HG03457 (cell line): Measurements from ENCODE around the gene MBNL2.

Source experiments
- ATAC-seq: cut with Tn5 transposase; IDR thresholded peaks from one replicate; pipeline ENCODE4 v1.9.1; 2021; ENCODE audit warnings: moderate number of reproducible peaks; ENCODE audit not compliant: unreplicated experiment

Gene MBNL2

DNA sequence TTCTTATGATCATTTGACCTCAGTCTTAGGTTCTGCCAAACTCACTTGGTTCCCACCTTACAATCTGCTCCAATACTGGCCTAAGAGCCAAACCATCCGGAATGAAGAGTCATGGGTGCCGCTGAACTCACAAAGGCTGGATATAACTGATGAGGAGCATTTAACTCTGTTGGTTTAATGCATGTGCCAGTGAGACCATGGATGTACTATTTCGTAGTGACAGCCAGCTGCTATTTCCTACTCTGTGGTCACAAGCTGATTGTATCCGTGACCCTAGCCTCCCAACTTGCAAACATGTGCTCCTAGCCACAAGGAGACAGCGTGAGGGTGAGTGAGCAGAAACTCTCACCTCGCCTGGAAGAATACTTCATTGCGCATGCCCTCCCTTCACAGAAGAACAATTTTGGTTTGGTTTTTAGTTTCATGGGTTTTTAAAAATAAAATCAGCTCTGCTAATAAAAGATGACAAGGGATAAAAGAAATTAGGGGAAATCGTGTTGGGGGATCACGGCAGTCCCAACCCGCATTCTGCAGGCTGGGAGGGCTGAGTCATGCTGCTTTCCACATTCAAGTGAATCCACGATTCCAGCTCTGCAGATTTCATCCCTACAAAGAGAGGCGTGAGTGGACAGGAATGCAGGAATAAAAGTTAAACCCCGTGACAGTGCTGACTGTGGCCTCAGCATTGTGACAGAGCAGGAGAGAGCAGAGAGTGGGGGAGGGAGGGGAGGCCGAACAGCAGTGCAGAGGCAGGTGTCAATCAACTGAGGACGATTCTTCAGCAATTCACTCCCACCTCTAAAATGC, 145.1 kb downstream of the MBNL2 start:
- ATAC-seq = no peak

DNA sequence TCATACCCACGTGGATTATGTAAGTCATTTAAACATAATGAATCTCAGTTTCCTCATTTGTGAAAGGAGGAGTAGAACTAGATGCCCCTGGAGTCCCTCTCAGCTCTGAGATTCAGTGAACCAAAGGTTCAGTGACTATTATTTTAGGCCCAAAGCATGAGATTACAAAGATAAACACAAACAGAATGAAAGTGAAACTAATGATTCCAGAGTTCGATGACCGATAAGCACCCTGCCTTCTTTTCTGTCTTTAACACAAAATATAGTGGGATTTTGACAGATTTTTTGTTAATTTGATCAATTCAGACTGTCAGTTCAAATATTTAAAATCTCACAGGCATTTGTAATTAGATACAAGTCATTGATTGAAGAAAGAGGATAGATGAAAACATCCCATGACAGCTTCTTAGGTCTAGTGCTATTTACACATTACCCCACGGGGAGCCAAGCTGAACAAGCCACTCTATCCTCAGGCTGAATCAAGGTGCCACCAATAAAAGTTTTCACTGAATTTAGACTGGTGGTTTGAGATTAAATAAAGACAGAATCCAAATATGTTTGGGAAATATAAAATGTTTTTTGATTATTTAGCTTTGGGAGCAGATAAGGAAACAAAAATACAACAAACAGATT, 147.2 kb downstream of the MBNL2 start:
- peak; percentile 59 for ATAC-seq

DNA sequence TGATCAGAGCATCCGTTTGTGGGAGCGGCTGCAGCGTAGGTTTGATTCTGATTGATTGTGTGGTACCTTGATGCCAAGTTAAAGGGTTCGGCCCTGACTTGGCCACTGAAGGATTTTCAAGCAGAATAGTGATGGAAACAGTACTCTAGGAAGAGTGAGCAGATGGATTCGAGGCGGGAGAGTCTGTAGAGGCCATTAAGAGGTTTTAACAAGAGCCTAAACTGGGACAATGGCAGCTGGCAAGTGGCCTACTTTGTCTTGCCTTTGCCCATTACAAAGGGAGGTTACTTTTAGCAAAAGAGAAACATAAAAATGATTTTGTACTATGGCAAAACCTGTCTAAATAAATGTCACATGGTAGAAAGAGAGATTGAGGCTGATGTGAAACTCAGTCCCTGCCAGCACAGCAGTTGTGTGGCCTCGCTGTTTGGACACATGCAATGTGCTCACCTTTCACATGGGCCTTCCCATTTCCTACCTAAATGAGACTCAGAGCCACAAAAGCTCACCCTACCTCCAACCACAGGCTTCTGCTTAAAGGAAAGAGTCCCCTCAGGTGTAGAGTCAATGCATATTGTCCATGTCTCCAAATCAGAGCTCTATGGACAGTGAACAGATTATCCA, 149.5 kb downstream of the MBNL2 start:
- ATAC-seq = no peak

DNA sequence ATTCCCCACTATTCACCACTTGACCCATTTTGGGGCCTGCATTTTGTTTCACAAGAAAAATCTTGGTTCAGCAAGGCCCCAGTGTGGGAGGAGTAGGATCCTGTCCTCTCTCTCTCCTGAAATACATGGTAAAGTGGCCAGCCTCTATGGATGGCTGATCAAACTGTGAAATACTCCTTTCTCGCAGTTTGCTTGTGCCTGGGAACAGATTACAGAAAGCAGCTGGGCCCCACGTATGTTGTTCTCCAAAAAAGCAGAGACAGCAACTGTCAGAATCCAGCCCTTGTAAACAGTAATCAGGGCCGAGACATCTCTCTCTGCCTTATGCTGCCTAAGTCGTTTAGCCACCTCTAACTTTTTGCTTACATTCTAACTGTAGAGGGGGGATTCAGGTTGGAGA, 150.8 kb downstream of the MBNL2 start:
- no peak for ATAC-seq

DNA sequence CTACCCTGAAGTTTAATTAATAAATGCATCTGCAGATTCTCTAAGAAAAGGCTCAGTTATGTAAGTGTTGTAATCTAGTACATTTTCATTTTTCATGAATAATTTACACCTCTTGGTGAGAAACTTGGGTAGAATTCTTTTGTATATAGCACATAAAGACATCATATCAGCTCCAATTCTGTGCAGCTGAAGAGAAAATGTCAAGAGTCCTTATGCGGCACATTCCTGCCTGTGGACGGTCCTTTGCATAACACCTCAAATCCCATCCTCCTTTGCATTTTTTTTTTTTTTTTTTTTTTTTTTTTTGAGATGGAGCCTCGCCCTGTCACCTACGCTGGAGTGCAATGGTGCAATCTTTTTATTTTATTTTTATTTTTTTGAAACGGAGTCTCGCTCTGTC, 151.7 kb downstream of the MBNL2 start:
- no peak for ATAC-seq

DNA sequence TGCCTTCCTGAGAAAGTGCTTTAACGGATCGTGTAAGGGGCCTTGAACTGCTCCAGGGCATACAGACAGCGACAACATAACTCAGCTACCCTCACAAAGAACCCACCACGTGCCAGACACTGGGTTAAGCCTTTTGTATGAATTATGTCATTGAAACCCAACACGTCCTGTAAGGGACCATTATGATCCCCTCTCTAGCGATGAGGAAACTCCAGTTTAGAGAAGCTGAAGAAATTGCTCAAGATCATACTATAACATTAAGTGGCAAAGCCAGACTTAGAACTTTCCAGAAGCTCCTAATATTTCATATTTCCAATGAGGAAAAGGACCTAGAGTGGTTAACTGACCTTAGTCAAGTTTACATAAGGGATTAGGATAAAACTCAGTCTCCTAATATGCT, 154.8 kb downstream of the MBNL2 start:
- no peak for ATAC-seq

DNA sequence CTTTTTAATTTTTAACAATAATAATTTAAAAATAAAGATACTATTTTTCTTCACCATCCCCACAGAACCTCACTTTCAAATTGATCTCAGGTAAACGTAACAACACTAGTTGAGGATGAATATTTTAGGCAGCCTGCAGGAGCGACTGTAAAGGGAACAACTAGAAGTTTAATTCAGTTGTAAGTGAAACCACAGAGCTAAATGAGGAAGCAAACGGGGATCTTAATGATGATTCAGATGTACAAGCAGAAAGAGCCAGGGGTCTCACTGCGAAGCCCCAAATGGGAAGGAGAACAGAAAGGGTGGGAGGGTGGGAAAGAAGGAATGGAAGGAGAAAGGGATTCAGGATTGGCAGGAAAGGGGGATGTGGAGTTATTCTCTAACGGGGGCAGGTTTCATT, 157.3 kb downstream of the MBNL2 start:
- ATAC-seq = no peak

DNA sequence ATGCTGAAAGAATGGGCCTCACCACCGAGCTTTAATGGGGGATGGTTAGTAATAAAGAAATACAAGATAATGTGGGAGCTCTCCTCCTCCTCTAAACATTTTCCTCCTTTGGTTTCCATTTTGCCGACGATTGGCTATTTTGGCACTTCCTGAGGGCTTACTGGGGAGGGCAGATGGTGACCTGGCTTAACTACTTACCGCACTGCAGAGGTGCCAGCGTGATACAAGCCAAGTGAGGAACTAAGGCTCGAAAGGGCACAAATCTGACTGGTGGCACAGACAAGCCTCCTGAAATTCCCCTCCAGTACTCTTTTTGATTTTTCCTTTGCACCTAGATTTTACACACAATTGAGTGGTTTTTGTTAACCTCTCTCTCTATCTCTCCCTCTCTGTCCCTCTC, 158.6 kb downstream of the MBNL2 start:
- no peak for ATAC-seq

DNA sequence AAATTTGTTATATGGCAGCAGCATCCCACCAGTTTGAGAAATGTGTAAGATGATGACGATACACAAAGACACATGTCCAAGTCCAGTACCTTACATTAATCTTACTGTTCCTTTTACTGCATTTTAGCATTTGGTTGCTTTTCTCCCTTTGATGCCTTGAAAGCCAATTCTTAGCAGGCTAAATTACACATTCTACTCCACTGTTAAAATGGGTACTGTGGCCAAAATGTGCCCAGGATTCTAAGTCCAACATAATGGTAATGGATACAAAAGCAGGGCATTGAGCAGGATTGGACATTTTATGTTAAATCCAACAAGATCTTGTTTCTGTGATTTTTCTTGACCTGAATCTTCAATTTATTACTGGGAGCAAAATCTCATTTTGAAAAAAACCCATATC, 159.1 kb downstream of the MBNL2 start:
- no peak for ATAC-seq

DNA sequence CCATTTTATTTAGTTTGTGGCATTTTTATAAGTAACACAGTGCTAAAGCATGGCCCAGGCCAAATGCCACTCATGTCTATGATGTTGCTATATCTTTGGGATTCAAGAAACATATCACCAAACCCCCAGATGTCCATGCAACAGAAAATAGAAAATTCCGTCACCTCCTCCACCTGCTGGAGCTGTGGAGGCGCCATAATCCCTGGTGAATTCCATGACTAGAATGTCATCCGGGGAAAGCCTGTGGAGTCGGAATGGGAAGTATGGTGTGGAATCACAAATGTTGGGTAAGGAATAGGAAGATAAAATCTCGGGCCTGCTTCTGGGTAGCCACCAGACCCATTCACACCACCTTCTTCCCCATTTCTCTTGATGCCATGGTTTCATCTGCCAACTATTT, 160.1 kb downstream of the MBNL2 start:
- no peak for ATAC-seq

DNA sequence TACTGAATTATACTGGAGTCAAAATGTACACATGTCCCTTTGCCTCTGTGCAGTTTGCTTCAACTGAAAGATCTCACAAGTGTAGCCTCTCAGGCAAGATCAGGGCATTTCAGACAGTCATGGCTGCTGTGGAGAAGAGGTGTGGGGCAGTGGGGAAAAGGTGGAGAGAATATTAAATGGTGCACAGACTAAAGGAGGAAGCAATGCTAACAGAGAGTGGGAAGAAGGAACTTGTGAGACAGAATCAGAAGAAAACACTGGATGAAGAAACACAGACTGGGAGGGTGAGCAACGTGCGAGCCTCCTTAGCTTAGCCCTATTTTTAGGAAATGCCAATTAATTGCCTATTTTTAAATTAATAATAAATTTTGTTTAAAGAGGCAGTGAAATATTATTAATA, 162.2 kb downstream of the MBNL2 start:
- no peak for ATAC-seq

DNA sequence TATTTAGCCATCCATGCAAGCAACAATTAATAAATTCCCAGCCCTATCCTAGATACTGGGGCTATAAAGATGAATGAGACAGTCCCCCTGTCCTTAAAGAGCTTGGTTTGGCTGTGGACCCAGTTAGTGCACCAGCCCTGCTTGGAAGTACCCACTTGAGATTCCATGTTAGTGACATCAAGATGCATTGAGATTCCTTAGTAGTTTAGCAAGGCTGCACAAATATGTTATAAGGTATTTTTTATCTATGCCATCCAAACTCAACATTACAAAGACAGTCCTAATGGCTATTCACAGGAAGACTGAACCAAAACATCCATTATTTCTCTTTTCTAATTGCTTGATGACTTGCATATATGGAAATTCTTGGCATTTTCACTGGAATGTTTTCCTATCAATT, 163.0 kb downstream of the MBNL2 start:
- no peak for ATAC-seq

DNA sequence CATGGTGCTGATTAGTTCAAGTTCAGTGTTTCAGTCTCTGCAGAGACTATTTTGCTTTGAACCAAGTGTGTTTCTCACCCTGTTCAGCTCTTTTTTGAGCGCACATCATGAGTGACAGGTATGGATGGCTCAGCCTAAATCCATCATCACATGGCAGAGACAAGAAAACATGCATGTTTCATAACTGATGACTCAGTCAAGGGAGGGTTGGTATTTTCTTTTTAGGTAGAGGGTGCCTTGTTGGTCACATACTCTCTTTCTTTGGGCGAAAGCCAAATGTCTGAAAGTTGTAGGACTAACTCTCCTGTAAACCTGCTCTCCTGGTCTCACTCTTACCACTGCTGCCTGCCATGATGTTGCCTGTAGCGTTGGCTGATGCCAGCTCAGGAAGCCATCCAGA, 163.7 kb downstream of the MBNL2 start:
- no peak for ATAC-seq

DNA sequence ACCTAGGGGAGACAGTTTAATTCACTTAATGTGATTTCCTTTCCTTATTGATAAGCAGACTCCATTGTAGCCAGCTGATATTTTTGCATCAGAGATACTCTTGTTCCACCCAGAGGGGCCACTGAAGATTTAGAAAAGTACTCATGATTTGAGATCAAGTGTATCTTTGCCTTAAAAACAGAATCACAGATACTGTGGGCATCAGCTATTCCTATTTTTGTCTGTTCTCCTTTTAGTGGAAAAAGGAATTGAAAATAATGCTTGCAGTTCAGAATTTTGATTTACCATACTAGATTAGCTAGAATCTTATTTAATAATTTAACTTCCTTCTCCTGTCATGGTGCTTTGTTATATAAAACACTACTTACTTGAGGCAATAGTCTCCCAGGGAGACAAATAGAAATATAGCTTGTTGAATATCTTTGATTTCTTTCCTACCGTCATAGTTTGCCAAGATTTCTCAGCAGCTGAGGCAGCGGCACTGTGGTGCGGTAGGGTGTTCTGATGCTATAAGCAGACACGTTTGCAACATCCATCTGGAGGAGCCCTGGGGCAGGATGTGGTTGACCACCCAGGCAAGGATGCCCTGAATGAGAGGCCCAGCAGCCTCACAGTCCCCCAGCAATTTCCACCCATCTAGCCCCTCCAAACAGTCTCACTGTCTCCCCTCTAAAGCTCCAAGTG, 164.8 kb downstream of the MBNL2 start:
- no peak for ATAC-seq

DNA sequence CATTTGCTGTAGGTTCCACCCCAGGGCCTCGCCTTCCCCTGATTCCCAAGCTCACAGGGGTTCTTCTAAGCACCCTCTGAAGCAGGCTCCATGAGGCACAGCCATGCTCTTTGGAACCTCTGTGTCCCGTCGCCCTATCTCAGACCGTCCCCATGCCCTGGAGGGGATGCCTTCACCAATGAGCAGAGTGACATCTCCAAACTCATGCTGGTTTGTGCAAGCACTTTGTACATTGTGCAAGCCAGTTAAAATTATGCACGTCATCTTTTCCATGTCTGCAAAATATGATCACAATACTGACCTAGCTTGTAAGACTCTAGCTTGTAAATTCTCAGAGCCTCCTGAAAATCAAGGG, 165.3 kb downstream of the MBNL2 start:
- no peak for ATAC-seq

DNA sequence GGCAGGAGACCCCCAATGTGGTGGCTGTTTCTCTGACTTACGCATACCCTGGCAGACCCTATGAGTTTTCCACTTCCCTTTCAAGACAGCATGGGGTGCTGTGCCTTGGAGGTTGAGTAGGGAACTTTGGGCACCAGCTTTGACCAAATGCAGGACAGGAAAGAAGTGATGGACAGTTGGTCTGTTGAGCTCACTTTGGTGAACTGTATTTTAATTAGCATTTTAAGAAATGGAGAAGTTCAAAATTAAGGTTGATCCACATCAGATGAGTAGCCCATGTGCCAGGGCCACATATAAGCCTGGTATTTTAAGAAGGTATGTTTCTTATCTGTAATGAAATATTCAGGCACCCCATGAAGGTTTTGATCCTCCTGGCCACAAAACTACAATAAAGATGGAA, 165.8 kb downstream of the MBNL2 start:
- no peak for ATAC-seq

DNA sequence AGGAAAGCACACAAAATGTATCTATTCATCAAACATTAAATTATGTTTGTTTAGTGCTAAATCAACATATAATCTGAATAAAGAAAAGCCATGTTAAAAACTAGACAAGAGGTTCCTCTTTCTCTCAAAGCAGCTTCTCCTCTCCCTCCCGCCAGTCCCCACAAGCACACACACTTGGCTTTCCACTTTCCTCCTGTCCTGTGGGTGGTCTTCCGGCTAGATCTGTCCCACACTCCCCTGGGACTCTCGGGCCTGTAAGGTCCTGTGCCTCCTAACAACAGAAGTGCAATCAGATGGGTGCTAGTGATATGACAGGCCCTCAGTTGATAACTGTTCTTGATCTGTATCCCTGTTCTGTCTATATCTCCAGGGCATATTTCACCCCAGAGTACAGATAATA, 166.2 kb downstream of the MBNL2 start:
- ATAC-seq = no peak

DNA sequence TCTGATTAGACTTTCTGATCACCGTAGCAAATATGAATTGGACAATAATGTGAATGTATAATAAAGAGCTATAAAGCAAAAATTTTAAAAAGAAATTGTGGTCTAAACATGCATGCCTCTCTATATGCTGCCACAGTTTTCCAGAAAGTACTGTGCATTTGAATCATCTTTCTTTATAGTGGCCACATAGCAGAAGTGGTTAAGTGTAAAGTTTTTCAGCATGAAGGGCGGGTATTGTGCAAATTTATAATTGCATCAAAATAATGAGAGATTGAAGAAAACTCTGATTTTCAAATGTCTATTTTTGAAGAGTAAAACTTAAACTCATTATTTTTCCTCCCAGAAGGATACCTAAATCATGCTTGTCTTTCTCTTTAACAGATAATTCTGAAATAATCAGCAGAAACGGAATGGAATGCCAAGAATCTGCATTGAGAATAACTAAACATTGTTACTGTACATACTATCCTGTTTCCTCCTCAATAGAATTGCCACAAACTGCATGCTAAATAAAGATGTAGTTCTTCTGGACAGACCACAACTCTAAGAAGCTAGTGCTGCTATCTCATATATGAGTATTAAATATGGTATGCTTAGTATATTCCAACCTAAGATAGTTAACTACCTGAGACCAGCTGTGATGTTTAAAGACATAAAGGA, 168.9 kb downstream of the MBNL2 start:
- no peak for ATAC-seq

DNA sequence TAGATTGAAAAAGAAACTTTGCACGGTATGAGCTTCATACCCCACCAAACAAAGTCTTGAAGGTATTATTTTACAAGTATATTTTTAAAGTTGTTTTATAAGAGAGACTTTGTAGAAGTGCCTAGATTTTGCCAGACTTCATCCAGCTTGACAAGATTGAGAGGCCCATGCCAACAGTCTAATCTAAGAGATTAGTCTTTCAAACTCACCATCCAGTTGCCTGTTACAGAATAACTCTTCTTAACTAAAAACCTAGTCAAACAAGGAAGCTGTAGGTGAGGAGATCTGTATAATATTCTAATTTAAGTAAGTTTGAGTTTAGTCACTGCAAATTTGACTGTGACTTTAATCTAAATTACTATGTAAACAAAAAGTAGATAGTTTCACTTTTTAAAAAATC, 169.9 kb downstream of the MBNL2 start:
- ATAC-seq = no peak

DNA sequence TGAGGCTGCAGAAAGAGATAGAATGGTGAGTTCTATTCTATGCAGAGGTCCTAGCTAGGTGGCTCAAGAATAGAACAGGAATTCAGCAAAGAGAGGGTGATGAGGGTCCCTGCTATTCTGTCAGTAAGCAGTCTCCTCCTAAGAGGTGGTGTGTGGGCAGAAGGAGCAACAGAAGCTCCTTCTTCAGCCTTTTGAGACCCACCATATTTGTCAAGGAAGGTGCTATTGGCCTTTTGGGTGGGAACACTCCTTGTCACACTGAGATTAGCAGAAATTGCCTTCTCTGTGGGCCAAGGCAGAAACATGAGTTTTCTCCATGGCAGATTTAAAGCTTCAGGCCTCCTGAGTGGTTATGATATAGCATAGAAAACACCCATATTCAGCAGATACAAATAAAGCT, 172.4 kb downstream of the MBNL2 start:
- no peak for ATAC-seq

DNA sequence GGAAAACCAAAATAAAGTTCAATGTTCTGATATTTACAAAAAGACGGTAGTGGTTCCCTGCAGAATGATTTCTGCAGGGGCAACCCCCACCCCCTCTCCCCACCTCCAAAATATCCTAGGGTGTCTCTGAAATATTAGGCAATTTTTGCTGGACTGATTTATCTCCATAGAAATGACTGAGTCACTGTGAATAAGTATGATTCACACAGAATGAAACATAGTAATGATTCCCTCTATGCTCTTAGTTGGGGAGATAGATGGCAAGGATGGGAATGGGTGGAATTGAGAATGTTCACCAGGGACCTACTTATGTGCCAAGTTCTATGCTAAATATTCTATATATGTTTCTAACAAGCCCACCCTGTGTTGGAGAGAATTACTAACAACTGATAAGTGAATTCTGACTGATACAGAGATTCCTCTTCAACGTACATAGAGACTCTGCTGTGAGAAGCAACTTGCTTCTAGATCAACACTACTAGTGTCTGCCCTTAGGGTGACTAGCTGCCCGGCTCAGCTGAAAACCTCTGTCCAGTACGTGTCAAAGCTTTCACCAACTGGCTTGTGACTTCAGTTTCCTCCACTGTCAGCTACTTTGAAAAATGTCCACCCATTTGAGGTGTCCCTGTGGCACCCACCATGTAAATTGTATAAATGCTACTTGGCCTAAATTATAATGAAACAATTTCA, 173.5 kb downstream of the MBNL2 start:
- no peak for ATAC-seq
